Colon (tissue), 2 donors: ENCODE data around the gene FYN.

Experiments
- FAIRE-seq: peaks from 2 replicates; lab custom pipeline; 2012; peaks lifted over from hg19 to GRCh38; lab: Jason Lieb, UNC
- donor health status: control.
- donor health status: control.

Gene FYN

GRCh38 chr6:111624401-111625098 lies 248.7 kb downstream of the FYN start:
- no peak for FAIRE-seq

DNA sequence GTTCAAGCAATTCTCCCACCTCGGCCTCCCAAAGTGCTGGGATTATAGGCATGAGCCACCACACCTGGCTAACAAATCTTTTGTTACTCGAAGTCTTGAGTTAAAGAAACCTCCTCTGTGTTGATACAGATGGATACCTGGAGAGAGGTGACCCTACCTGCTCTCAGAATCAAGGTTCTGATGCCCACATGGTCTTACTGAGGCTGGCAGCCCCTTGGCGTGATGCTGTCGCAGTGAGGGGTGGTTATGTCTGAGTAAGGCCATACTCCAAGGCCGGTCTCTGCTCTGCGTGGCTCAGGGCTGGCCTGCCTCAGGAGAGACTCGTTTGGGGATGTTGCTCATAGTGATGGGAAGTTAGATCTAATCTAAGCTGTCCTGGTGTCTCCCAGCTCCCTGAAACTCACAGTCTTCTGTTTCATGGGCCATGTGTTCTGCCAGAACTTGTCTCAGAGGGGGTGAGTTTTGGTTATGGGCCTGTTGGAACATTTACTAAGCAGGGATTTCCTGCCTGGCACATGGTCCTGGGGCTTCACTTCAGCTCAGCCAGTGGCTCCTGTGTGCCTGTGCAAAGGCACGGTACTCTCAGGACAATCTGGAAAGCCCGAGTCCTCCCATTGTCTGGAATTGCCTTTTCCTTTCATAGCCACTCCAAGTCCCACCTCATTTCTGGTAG lies 250.1 kb downstream of the FYN start:
- no peak for FAIRE-seq

- no peak for FAIRE-seq
Observed at GRCh38 chr6:111620169-111620568, 253.1 kb downstream of the FYN start.

- FAIRE-seq: no peak
Observed at GRCh38 chr6:111618407-111618806, 254.8 kb downstream of the FYN start.

DNA sequence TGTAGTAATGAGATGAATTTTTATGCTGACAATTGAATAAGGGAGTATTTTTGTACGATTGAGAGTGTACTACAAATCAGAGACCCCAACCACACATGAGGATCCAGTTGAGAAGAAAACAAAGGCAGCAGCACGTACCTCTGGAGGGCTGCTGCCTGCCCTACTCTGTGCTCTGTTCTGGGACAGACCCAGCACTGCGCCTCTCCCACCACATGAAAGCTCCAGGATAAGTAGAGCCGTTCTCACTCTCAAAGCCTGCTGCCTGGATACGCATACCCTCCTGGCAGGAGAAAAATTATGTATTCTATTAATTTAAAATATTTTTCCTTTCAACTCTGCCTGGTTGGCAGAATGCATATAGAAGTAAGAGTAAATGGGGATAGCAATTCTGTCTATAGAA lies 256.1 kb downstream of the FYN start:
- no peak for FAIRE-seq

DNA sequence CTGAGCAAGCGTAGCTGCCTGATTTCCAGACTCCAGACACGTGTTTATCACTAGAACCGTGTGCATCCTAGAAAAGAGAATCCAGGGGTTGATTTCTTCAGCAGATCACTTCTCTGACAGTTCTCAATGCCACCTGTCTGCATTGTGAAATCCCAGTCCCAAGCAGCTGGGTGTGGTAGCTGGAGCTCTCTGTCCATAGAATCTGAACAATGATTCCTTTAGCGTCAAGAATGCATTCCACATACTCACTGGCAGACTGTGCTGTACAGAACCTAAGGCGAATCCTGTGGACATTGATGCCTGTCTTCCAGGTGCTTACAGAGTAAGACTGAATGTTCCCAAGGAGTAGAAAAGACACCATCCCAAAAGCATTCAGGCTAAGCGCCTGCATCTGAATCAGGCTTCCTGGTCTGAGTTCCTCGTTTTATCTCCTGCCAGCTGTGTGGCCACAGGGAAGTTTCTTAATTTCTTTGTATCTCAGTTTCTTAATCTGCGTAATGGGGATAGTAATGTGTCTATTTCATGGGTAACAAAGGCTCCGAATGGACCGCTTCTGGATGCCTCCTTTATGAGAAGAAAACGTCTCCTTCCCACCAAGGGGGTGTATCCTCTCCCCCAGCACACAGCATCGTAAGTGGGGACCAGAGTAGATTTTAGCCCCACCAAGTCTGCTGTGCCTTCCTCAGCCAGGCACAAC lies 257.2 kb downstream of the FYN start:
- no peak for FAIRE-seq

GRCh38 chr6:111614833-111615582 lies 258.2 kb downstream of the FYN start:
- FAIRE-seq: no peak

DNA sequence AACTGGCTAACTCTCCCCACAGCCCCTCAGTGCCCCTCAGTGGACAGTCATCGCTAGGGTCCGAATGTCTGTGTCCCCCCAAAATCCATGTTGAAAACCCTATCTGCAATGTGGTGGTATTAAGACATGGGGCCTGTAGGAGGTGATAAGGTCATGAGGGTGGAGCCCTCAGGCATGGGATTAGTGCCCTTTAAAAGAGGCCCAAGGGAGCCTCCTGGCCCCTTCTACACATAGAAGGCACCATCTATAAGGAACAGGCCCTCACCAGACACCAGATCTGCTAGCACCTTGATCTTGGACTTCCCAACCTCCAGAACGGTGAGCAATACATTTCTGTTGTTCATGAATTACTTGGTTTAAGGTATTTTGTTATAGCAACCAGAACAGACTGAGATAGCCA lies 260.9 kb downstream of the FYN start:
- FAIRE-seq: no peak

- no peak for FAIRE-seq
Observed at GRCh38 chr6:111610548-111611172, 262.6 kb downstream of the FYN start.
